Measurements from ENCODE around the gene CTSO.
"Not testable (repeated sequence)": the region's sequence is repeated elsewhere in the genome, so short reads cannot be mapped to it uniquely, and the experiment has no call there.

The CTSO gene

GRCh38 chr4:155907556-155907955 lies 46.1 kb downstream of the CTSO start:
- no peak for DNase-seq (ENCODE audit: low read depth in 2 of 3, low spot score in 1 of 3)

GRCh38 chr4:155906554-155907247 lies 47.0 kb downstream of the CTSO start:
- DNase-seq (ENCODE audit: low read depth in 2 of 3, low spot score in 1 of 3), result no peak

GRCh38 chr4:155904331-155904730 lies 49.3 kb downstream of the CTSO start:
- no peak for DNase-seq (ENCODE audit: low read depth in 2 of 3, low spot score in 1 of 3)

- no peak for DNase-seq (ENCODE audit: low read depth in 2 of 3, low spot score in 1 of 3)
Observed at GRCh38 chr4:155903453-155903852, 50.2 kb downstream of the CTSO start, which contains the start of gene TDO2. Gene TDO2 (plus strand): TSS chr4:155903696. CDS start chr4:155903759, 63 bp downstream.

- DNase-seq (ENCODE audit: low read depth in 2 of 3, low spot score in 1 of 3), result no peak
Observed at GRCh38 chr4:155901013-155901412, 52.7 kb downstream of the CTSO start.

- no peak for DNase-seq (ENCODE audit: low read depth in 2 of 3, low spot score in 1 of 3)
Observed at GRCh38 chr4:155900381-155900780, 53.3 kb downstream of the CTSO start.

- no peak for DNase-seq (ENCODE audit: low read depth in 2 of 3, low spot score in 1 of 3)
Observed at GRCh38 chr4:155899891-155900290, 53.8 kb downstream of the CTSO start.

- not testable (repeated sequence) for DNase-seq (ENCODE audit: low read depth in 2 of 3, low spot score in 1 of 3)
Observed at GRCh38 chr4:155898371-155898770, 55.3 kb downstream of the CTSO start.

GRCh38 chr4:155891058-155891457 lies 62.6 kb downstream of the CTSO start:
- no peak for DNase-seq (ENCODE audit: low read depth in 2 of 3, low spot score in 1 of 3)

GRCh38 chr4:155889946-155890345 lies 63.7 kb downstream of the CTSO start:
- no peak for DNase-seq (ENCODE audit: low read depth in 2 of 3, low spot score in 1 of 3)

- no peak for DNase-seq (ENCODE audit: low read depth in 2 of 3, low spot score in 1 of 3)
Observed at GRCh38 chr4:155889031-155889793, 64.5 kb downstream of the CTSO start.

GRCh38 chr4:155887847-155888570 lies 65.7 kb downstream of the CTSO start:
- DNase-seq (ENCODE audit: low read depth in 2 of 3, low spot score in 1 of 3), result no peak

- DNase-seq (ENCODE audit: low read depth in 2 of 3, low spot score in 1 of 3), result no peak
Observed at GRCh38 chr4:155887045-155887444, 66.6 kb downstream of the CTSO start.

- no peak for DNase-seq (ENCODE audit: low read depth in 2 of 3, low spot score in 1 of 3)
Observed at GRCh38 chr4:155885666-155886065, 68.0 kb downstream of the CTSO start.

- DNase-seq (ENCODE audit: low read depth in 2 of 3, low spot score in 1 of 3), result no peak
Observed at GRCh38 chr4:155883895-155884294, 69.8 kb downstream of the CTSO start.

GRCh38 chr4:155881555-155881954 lies 72.1 kb downstream of the CTSO start:
- DNase-seq (ENCODE audit: low read depth in 2 of 3, low spot score in 1 of 3), result no peak

- DNase-seq (ENCODE audit: low read depth in 2 of 3, low spot score in 1 of 3), result no peak
Observed at GRCh38 chr4:155879767-155880166, 73.9 kb downstream of the CTSO start.

GRCh38 chr4:155878611-155879010 lies 75.1 kb downstream of the CTSO start:
- DNase-seq (ENCODE audit: low read depth in 2 of 3, low spot score in 1 of 3), result no peak

- DNase-seq (ENCODE audit: low read depth in 2 of 3, low spot score in 1 of 3), result no peak
Observed at GRCh38 chr4:155877971-155878370, 75.7 kb downstream of the CTSO start.

GRCh38 chr4:155875878-155876277 lies 77.8 kb downstream of the CTSO start:
- DNase-seq (ENCODE audit: low read depth in 2 of 3, low spot score in 1 of 3), result no peak
